ENCODE data around the gene CD300A.
A peak's percentile ranks its signal among the peaks of the same experiment; 100 is the strongest.
"Not testable (repeated sequence)": the region's sequence is repeated elsewhere in the genome, so short reads cannot be mapped to it uniquely, and the experiment has no call there.

Gene CD300A

GRCh38 chr17:74491626-74492025 lies 25.2 kb downstream of the CD300A start:
- no peaks in the 10 kb centered on the region for H3K4me1 ChIP-seq
- DNase-seq (ENCODE audit: low spot score in 2 of 2): no peak
- in situ Hi-C loops (cut with MboI; ENCODE audit: low sequenced_read_pairs): no loop called here
- no peak overlapping the region for H3K4me3 ChIP-seq
- H3K27me3 ChIP-seq (ENCODE audit: low read depth): no peaks in the 10 kb centered on the region
- H3K9me3 ChIP-seq: no peaks in the 10 kb centered on the region
- no peaks in the 10 kb centered on the region for H3K36me3 ChIP-seq (replicated peaks)

- in situ Hi-C loops (cut with MboI; ENCODE audit: low sequenced_read_pairs): no loop called here
- Histone ChIP-seq H3K9me3 (no peaks in the 10 kb centered on the region), H3K4me3 (no peak overlapping the region), H3K27me3 (ENCODE audit: low read depth) (no peaks in the 10 kb centered on the region), H3K4me1 (no peaks in the 10 kb centered on the region), H3K36me3 (replicated peaks) (no peaks in the 10 kb centered on the region)
- peak; percentile 59 to 81 for DNase-seq (ENCODE audit: low spot score in 2 of 2)
These were observed 26.9 kb downstream of the CD300A start for GRCh38 chr17:74493331-74493833.

GRCh38 chr17:74497471-74497870 lies 31.0 kb downstream of the CD300A start:
- in situ Hi-C loops (cut with MboI; ENCODE audit: low sequenced_read_pairs): no loop called here
- H3K27me3 ChIP-seq (ENCODE audit: low read depth): peaks cover 4% of the 10 kb centered on the region
- DNase-seq (ENCODE audit: low spot score in 2 of 2): no peak
- H3K36me3 ChIP-seq (replicated peaks): no peaks in the 10 kb centered on the region
- H3K9me3 ChIP-seq: no peaks in the 10 kb centered on the region
- no peak overlapping the region for H3K4me3 ChIP-seq
- H3K4me1 ChIP-seq: no peaks in the 10 kb centered on the region

GRCh38 chr17:74499992-74500391 lies 33.6 kb downstream of the CD300A start:
- H3K4me3 ChIP-seq: no peak overlapping the region
- DNase-seq (ENCODE audit: low spot score in 2 of 2): no peak

GRCh38 chr17:74502861-74503260 lies 36.4 kb downstream of the CD300A start:
- Histone ChIP-seq H3K36me3 (replicated peaks) (no peaks in the 10 kb centered on the region), H3K9me3 (no peaks in the 10 kb centered on the region), H3K27me3 (ENCODE audit: low read depth) (peaks cover 6% of the 10 kb centered on the region), H3K4me3 (no peak overlapping the region), H3K4me1 (no peaks in the 10 kb centered on the region)
- no peak for DNase-seq (ENCODE audit: low spot score in 2 of 2)
- in situ Hi-C loops (cut with MboI; ENCODE audit: low sequenced_read_pairs): no loop called here

More at GRCh38 chr17:74499992-74500391, 33.6 kb downstream of the CD300A start:
- H3K36me3 ChIP-seq (replicated peaks): no peaks in the 10 kb centered on the region
- no peaks in the 10 kb centered on the region for H3K4me1 ChIP-seq
- in situ Hi-C loops (cut with MboI; ENCODE audit: low sequenced_read_pairs): no loop called here
- H3K27me3 ChIP-seq (ENCODE audit: low read depth): peaks cover 5% of the 10 kb centered on the region
- no peaks in the 10 kb centered on the region for H3K9me3 ChIP-seq

GRCh38 chr17:74503949-74504348 lies 37.5 kb downstream of the CD300A start:
- H3K27me3 ChIP-seq (ENCODE audit: low read depth); H3K4me1 ChIP-seq; DNase-seq (ENCODE audit: low spot score in 2 of 2); H3K9me3 ChIP-seq; in situ Hi-C loops (cut with MboI; ENCODE audit: low sequenced_read_pairs); H3K36me3 ChIP-seq (replicated peaks); H3K4me3 ChIP-seq: not testable (repeated sequence)

GRCh38 chr17:74508156-74508555 lies 41.7 kb downstream of the CD300A start:
- in situ Hi-C loops (cut with MboI; ENCODE audit: low sequenced_read_pairs): no loop called here
- Histone ChIP-seq H3K9me3 (no peaks in the 10 kb centered on the region), H3K27me3 (ENCODE audit: low read depth) (peaks cover 3% of the 10 kb centered on the region; the same call in 1 of the 2 replicates), H3K4me1 (no peaks in the 10 kb centered on the region), H3K36me3 (replicated peaks) (no peaks in the 10 kb centered on the region), H3K4me3 (no peak overlapping the region)
- DNase-seq (ENCODE audit: low spot score in 2 of 2): no peak

GRCh38 chr17:74512036-74512435 lies 45.6 kb downstream of the CD300A start:
- Histone ChIP-seq H3K36me3 (replicated peaks) (no peaks in the 10 kb centered on the region), H3K27me3 (ENCODE audit: low read depth) (peaks cover 3% of the 10 kb centered on the region; the same call in 1 of the 2 replicates), H3K9me3 (peaks cover 3% of the 10 kb centered on the region; the same call in 1 of the 2 replicates), H3K4me3 (no peak overlapping the region), H3K4me1 (no peaks in the 10 kb centered on the region)
- in situ Hi-C loops (cut with MboI; ENCODE audit: low sequenced_read_pairs): no loop called here
- no peak for DNase-seq (ENCODE audit: low spot score in 2 of 2)

GRCh38 chr17:74512624-74513091 lies 46.2 kb downstream of the CD300A start:
- no peaks in the 10 kb centered on the region for H3K4me1 ChIP-seq
- H3K27me3 ChIP-seq (ENCODE audit: low read depth): peaks cover 3% of the 10 kb centered on the region; the same call in 1 of the 2 replicates
- no peak overlapping the region for H3K4me3 ChIP-seq
- no peaks in the 10 kb centered on the region for H3K36me3 ChIP-seq (replicated peaks)
- no peak for DNase-seq (ENCODE audit: low spot score in 2 of 2)
- H3K9me3 ChIP-seq: peaks cover 3% of the 10 kb centered on the region; the same call in 1 of the 2 replicates
- in situ Hi-C loops (cut with MboI; ENCODE audit: low sequenced_read_pairs): no loop called here

- Histone ChIP-seq H3K9me3 (peaks cover 3% of the 10 kb centered on the region; the same call in 1 of the 2 replicates), H3K4me3 (no peak overlapping the region), H3K27me3 (ENCODE audit: low read depth) (no peaks in the 10 kb centered on the region; the same call in 1 of the 2 replicates), H3K4me1 (no peaks in the 10 kb centered on the region), H3K36me3 (replicated peaks) (no peaks in the 10 kb centered on the region)
- DNase-seq (ENCODE audit: low spot score in 2 of 2): peak in 1 of 2 experiments; percentile 27
- in situ Hi-C loops (cut with MboI; ENCODE audit: low sequenced_read_pairs): no loop called here
These were observed 47.7 kb downstream of the CD300A start for GRCh38 chr17:74513987-74514631.

- Histone ChIP-seq H3K36me3 (replicated peaks) (no peaks in the 10 kb centered on the region), H3K9me3 (peaks cover 3% of the 10 kb centered on the region; the same call in 1 of the 2 replicates), H3K4me3 (no peak overlapping the region), H3K4me1 (no peaks in the 10 kb centered on the region), H3K27me3 (ENCODE audit: low read depth) (no peaks in the 10 kb centered on the region; the same call in 1 of the 2 replicates)
- in situ Hi-C loops (cut with MboI; ENCODE audit: low sequenced_read_pairs): no loop called here
- DNase-seq (ENCODE audit: low spot score in 2 of 2): no peak
These were observed 48.3 kb downstream of the CD300A start for GRCh38 chr17:74514632-74515334.

- in situ Hi-C loops (cut with MboI; ENCODE audit: low sequenced_read_pairs): no loop called here
- no peak for DNase-seq (ENCODE audit: low spot score in 2 of 2)
- Histone ChIP-seq H3K27me3 (ENCODE audit: low read depth) (no peaks in the 10 kb centered on the region; the same call in 1 of the 2 replicates), H3K4me3 (no peak overlapping the region), H3K36me3 (replicated peaks) (no peaks in the 10 kb centered on the region), H3K9me3 (peaks cover 3% of the 10 kb centered on the region; the same call in 1 of the 2 replicates), H3K4me1 (no peaks in the 10 kb centered on the region)
These were observed 49.5 kb downstream of the CD300A start for GRCh38 chr17:74515941-74516340.

GRCh38 chr17:74516561-74517328 lies 50.3 kb downstream of the CD300A start:
- Histone ChIP-seq H3K9me3 (peaks cover 3% of the 10 kb centered on the region; the same call in 1 of the 2 replicates), H3K36me3 (replicated peaks) (no peaks in the 10 kb centered on the region), H3K4me3 (no peak overlapping the region), H3K27me3 (ENCODE audit: low read depth) (no peaks in the 10 kb centered on the region; the same call in 1 of the 2 replicates), H3K4me1 (no peaks in the 10 kb centered on the region)
- in situ Hi-C loops (cut with MboI; ENCODE audit: low sequenced_read_pairs): no loop called here
- DNase-seq (ENCODE audit: low spot score in 2 of 2): no peak
